Choroid plexus epithelial cell (primary cell): ENCODE results near the gene MECR.
"Not testable (repeated sequence)": the region's sequence is repeated elsewhere in the genome, so short reads cannot be mapped to it uniquely, and the experiment has no call there.

Experiments used
- DNase-seq: peaks from one replicate; pipeline ENCODE4 v3.0.0-alpha.2; 2010; ENCODE audit warnings: low read depth
- H3K4me3 ChIP-seq: 2 replicates; pipeline ENCODE4 v1.5.1; 2011; ENCODE audit warnings: low read depth, mild to moderate bottlenecking, control low read depth, low read length, moderate library complexity
- TF ChIP-seq, protein P1 (sequence below): conservative IDR thresholded peaks from 2 replicates; pipeline ENCODE4 v1.5.1; 2011; ENCODE audit warnings: low read depth, mild to moderate bottlenecking, control low read depth, inconsistent platforms, low read length, moderate library complexity

Gene MECR

GRCh38 chr1:29236712-29237128 is 6.0 kb upstream of the MECR start:
- peak overlapping the region; percentile 60 for H3K4me3 ChIP-seq
- TF ChIP-seq, protein P1, sequence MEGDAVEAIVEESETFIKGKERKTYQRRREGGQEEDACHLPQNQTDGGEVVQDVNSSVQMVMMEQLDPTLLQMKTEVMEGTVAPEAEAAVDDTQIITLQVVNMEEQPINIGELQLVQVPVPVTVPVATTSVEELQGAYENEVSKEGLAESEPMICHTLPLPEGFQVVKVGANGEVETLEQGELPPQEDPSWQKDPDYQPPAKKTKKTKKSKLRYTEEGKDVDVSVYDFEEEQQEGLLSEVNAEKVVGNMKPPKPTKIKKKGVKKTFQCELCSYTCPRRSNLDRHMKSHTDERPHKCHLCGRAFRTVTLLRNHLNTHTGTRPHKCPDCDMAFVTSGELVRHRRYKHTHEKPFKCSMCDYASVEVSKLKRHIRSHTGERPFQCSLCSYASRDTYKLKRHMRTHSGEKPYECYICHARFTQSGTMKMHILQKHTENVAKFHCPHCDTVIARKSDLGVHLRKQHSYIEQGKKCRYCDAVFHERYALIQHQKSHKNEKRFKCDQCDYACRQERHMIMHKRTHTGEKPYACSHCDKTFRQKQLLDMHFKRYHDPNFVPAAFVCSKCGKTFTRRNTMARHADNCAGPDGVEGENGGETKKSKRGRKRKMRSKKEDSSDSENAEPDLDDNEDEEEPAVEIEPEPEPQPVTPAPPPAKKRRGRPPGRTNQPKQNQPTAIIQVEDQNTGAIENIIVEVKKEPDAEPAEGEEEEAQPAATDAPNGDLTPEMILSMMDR: no peak
- DNase-seq: no peak

GRCh38 chr1:29235955-29236711 is 5.4 kb upstream of the MECR start, which contains the start of gene PTPRU:
Gene PTPRU, plus strand, starts transcription at chr1:29236522. Its CDS starts 123 bp downstream, at chr1:29236645.
- DNase-seq: peak; percentile 74
- H3K4me3 ChIP-seq: peak within 1 kb of the TSS; percentile 60
- TF ChIP-seq, protein P1: peak; percentile 42

DNA sequence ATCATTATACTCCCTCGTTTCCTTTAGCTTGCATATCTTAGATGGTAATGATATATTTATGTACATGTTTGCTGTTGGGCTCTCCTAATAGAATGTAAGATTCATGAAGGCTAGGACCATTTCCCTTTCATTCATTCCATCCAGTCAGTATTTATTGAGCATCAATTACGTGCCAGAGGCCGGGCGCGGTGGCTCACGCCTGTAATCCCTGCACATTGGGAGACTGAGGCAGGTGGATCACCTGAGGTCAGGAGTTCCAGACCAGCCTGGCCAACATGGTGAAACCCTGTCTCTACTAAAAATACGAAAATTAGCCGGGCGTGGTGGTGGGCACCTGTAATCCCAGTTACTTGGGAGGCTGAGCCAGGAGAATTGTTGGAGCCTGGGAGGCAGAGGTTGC is 4.1 kb upstream of the MECR start:
- not testable (repeated sequence) for DNase-seq, H3K4me3 ChIP-seq

- TF ChIP-seq, protein P1: no peak
- no peak for DNase-seq
Measured at GRCh38 chr1:29234471-29234870, 3.7 kb upstream of the MECR start.

DNA sequence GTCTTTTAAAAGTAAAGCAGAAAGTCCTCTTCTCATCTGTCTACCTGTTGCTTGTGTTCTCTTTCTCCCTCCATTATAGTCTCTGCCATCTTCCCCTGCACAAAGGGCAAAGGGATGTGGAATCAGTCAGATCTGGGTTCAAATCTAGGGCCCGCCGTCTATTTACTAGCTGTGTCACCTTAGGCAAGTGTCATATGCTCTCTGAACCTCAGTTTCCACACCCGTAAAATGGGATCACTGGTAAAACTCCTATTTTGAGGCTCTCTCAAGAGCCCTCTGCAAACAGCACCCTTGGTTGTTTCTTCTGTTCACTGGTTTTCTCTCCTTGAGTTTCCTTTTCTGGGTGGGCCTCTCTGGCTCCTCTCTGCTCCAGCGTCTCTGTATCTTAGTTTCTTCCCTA is 3.0 kb upstream of the MECR start:
- no peak overlapping the region for H3K4me3 ChIP-seq
- TF ChIP-seq, protein P1: no peak
- no peak for DNase-seq

More at GRCh38 chr1:29234471-29234870, 3.7 kb upstream of the MECR start:
- H3K4me3 ChIP-seq: no peak overlapping the region

DNA sequence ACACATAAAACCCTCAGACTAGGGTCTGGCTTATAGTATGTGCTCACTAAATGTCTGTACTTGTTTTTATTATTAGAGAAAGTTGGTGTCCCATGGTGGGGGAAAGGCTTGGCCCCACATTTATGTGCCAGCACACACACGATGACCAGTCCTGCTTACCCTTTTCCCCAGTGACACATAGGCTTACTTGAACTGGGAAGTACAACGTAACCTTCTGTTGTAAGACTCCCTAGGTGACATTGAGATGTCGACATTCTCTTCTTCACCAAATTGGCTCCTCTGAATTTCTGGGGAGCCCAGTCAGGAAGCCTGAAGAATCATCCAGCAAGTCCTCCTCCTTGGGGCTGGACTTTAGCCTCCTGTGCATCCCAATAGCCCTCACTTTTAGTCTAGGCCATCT is 1.7 kb upstream of the MECR start:
- no peak overlapping the region for H3K4me3 ChIP-seq
- TF ChIP-seq, protein P1: no peak
- DNase-seq: no peak

DNA sequence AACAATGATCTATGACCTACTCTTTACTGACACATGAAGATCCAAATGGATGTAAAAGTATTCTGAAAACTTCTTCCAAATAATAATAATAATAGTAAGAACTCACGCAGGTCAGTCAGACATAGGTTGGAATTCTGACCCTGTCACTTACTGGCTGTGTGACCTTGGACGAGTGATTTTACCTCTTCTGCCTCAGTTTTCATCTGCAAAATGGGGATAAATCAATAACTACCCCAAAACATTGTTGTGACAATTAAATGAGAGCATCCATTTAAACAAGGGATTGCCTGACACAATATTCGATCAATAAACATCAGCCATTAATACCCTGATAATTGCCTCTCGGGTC is 556 bp downstream of the MECR start:
- H3K4me3 ChIP-seq: peak overlapping the region; percentile 89
- no peak for DNase-seq
- TF ChIP-seq, protein P1: no peak
